GM12878 (cell line): ENCODE measurements around the gene SIX1. TPM values are rescaled to one million over a fixed set of nuclear protein-coding genes. Genes with fewer than 3 reads are reported as not detected.

Experiments used
- ATAC-seq: fragments of 200-7000 bp; cut with Tn5 transposase; 3 replicates; pipeline ENCODE4 v1.9.1; 2020; ENCODE audit warnings: mild to moderate bottlenecking, moderate library complexity
- BruUV-seq: library from RNA; stranded (reverse); fragments of 400-500 nt; replicated peaks from 2 replicates; lab custom pipeline; 2021; lab: Mats Ljungman, UMichigan
- CTCF ChIA-PET: fragments of 300-600 bp; sonication (Branson Sonifier 250); formaldehyde crosslinking; extraction: SDS; loops from one replicate; lab custom pipeline; 2021; ENCODE audit warnings: inconsistent platforms; lab: Yijun Ruan, JAX
- POLR2A ChIA-PET: fragments of 350-600 bp; formaldehyde crosslinking; extraction: SDS; loops from one replicate; lab custom pipeline; 2021; ENCODE audit warnings: inconsistent platforms; lab: Charles Lee
- RAD21 ChIA-PET: fragments of 300-600 bp; sonication (Branson Sonifier 250); formaldehyde crosslinking; loops from one replicate; lab custom pipeline; 2023; ENCODE audit warnings: antibody characterized with exemption; ENCODE audit not compliant: unreplicated experiment; lab: Charles Lee
- SMC1A ChIA-PET: fragments of 300-600 bp; sonication (Branson Sonifier 250); formaldehyde crosslinking; loops from one replicate; lab custom pipeline; 2023; ENCODE audit not compliant: unreplicated experiment, uncharacterized antibody; lab: Charles Lee
- DNase-seq: peaks from one replicate; pipeline ENCODE4 v3.0.0-alpha.2; 2011; ENCODE audit warnings: low read depth, low spot score
- FAIRE-seq: peaks from 3 replicates; lab custom pipeline; 2011; peaks lifted over from hg19 to GRCh38; lab: Jason Lieb, UNC
- H2AFZ ChIP-seq: 2 replicates; pipeline ENCODE4 v1.6.0; 2011; ENCODE audit warnings: low read depth, low read length, control low read depth; ENCODE audit not compliant: control insufficient read depth
- H3K27ac ChIP-seq: 2 replicates; pipeline ENCODE4 v1.5.1; 2011; ENCODE audit warnings: control low read depth; ENCODE audit not compliant: control insufficient read depth, insufficient read depth
- H3K27me3 ChIP-seq, 2 experiments: replicated peaks in 1 of 2; 2 replicates each; pipeline versions ENCODE4 v1.6.0 to v1.6.1; 2011; ENCODE audit warnings: low read length in 1 of 2; ENCODE audit not compliant: control insufficient read depth in 2 of 2, insufficient read depth in 2 of 2
- H3K36me3 ChIP-seq, 2 experiments: 2 replicates each; pipeline ENCODE4 v1.5.1; 2011; ENCODE audit warnings: low read length in 1 of 2; ENCODE audit not compliant: control insufficient read depth in 2 of 2, insufficient read depth in 2 of 2
- H3K4me1 ChIP-seq: 2 replicates; pipeline ENCODE4 v1.6.1; 2011; ENCODE audit warnings: mild to moderate bottlenecking, low read length, moderate library complexity, mixed read lengths; ENCODE audit not compliant: control insufficient read depth, insufficient read depth
- H3K4me2 ChIP-seq: 2 replicates; pipeline ENCODE4 v1.6.0; 2011; ENCODE audit warnings: control low read depth; ENCODE audit not compliant: control insufficient read depth, insufficient read depth
- H3K4me3 ChIP-seq: fragments of 200-600 bp; sonication (generic); 2 replicates; pipeline ENCODE4 v1.5.1; 2016
- H3K79me2 ChIP-seq: 2 replicates; pipeline ENCODE4 v1.6.0; 2011; ENCODE audit warnings: low read length; ENCODE audit not compliant: control insufficient read depth, insufficient read depth
- H3K9ac ChIP-seq: 2 replicates; pipeline ENCODE4 v1.8.0; 2011; ENCODE audit warnings: low read length, control low read depth, mixed read lengths; ENCODE audit not compliant: control insufficient read depth, insufficient read depth
- H3K9me3 ChIP-seq: replicated peaks from 3 replicates; pipeline ENCODE4 v1.5.1; 2011; ENCODE audit warnings: mild to moderate bottlenecking, low read length; ENCODE audit not compliant: control insufficient read depth, insufficient read depth
- H4K20me1 ChIP-seq: 2 replicates; pipeline ENCODE4 v1.6.0; 2011; ENCODE audit not compliant: control insufficient read depth, insufficient read depth
- BCL3 ChIP-seq: IDR thresholded peaks from 2 replicates; pipeline ENCODE4 v1.6.1; 2011; ENCODE audit warnings: borderline replicate concordance, low read depth, mild to moderate bottlenecking, moderate library complexity, low read length; ENCODE audit not compliant: insufficient read depth, poor library complexity, severe bottlenecking
- CHD2 ChIP-seq: IDR thresholded peaks from 2 replicates; pipeline ENCODE4 v1.6.1; 2011; ENCODE audit warnings: low read depth, low read length, improper control_type of control experiment, borderline replicate concordance
- GATAD2B ChIP-seq: fragments of 450-650 bp; conservative IDR thresholded peaks from 2 replicates; pipeline ENCODE4 v1.6.1; 2017; ENCODE audit warnings: low read depth, mild to moderate bottlenecking, moderate library complexity
- JUNB ChIP-seq: IDR thresholded peaks from 2 replicates; pipeline ENCODE4 v1.6.1; 2016; ENCODE audit warnings: antibody characterized with exemption, mild to moderate bottlenecking
- KDM1A ChIP-seq: fragments of 200-600 bp; sonication (generic); IDR thresholded peaks from 2 replicates; pipeline ENCODE4 v1.6.1; 2016; ENCODE audit warnings: borderline replicate concordance
- MYB ChIP-seq: fragments of 150-350 bp; IDR thresholded peaks from 2 replicates; pipeline ENCODE4 v1.6.1; 2014; ENCODE audit warnings: mild to moderate bottlenecking, low read depth, low read length, borderline replicate concordance
- NFYA ChIP-seq: IDR thresholded peaks from 2 replicates; pipeline ENCODE4 v1.6.1; 2011; ENCODE audit warnings: low read depth, mild to moderate bottlenecking, low read length, improper control_type of control experiment, borderline replicate concordance
- POLR2A ChIP-seq: IDR thresholded peaks from 2 replicates; pipeline ENCODE4 v1.6.1; 2011; ENCODE audit warnings: low read depth, mild to moderate bottlenecking, low read length
- RBBP5 ChIP-seq: fragments of 200-600 bp; sonication (generic); conservative IDR thresholded peaks from 2 replicates; pipeline ENCODE4 v1.6.1; 2016
- RCOR1 ChIP-seq: conservative IDR thresholded peaks from 2 replicates; pipeline ENCODE4 v1.6.1; 2012; ENCODE audit warnings: low read depth, low read length, improper control_type of control experiment
- SMARCA5 ChIP-seq: fragments of 450-650 bp; IDR thresholded peaks from 2 replicates; pipeline ENCODE4 v1.6.1; 2017; ENCODE audit warnings: mild to moderate bottlenecking
- SRF ChIP-seq, 2 experiments: IDR thresholded peaks; 2 replicates each; pipeline ENCODE4 v1.6.1; 2011; ENCODE audit warnings: low read depth in 2 of 2, low read length in 2 of 2, mild to moderate bottlenecking in 1 of 2, moderate library complexity in 1 of 2
- SUZ12 ChIP-seq: fragments of 200-600 bp; sonication (generic); IDR thresholded peaks from one replicate; pipeline ENCODE4 v1.6.1; 2018; ENCODE audit warnings: antibody characterized with exemption, mild to moderate bottlenecking; ENCODE audit not compliant: unreplicated experiment
- TCF7 ChIP-seq: IDR thresholded peaks from 2 replicates; pipeline ENCODE4 v1.6.1; 2014; ENCODE audit warnings: antibody characterized with exemption, borderline replicate concordance
- WRNIP1 ChIP-seq: IDR thresholded peaks from 2 replicates; pipeline ENCODE4 v1.6.1; 2011; ENCODE audit warnings: low read depth, low read length, improper control_type of control experiment, borderline replicate concordance
- ZNF274 ChIP-seq: IDR thresholded peaks from one replicate; pipeline ENCODE4 v1.8.0; 2011; ENCODE audit not compliant: insufficient read length, insufficient read depth
- WGBS: methylation state at CpG from one replicate; pipeline ENCODE4 v1.1.6; 2016; ENCODE audit warnings: low lambda C conversion rate; ENCODE audit not compliant: insufficient replicate concordance, insufficient coverage; ENCODE audit errors: missing lambda C conversion rate; 5-methylcytosine and 5-hydroxymethylcytosine counted together
- in situ Hi-C: fragments of 300-500 bp; cut with MboI; formaldehyde crosslinking; loops from 9 replicates; pipeline ENCODE4 v1.14.3; 2018; ENCODE audit warnings: mixed read lengths
- intact Hi-C: fragments of 100-400 bp; cut with micrococcal nuclease; formaldehyde crosslinking; loops from one replicate; pipeline ENCODE4 v1.14.2; 2022; ENCODE audit not compliant: unreplicated experiment
- polyA plus RNA-seq, 11 experiments: library from polyadenylated mRNA; depleted of rRNA in 4 of 11; unstranded in 6 of 11; stranded (reverse) in 5 of 11; fragments of >200 nt; fragmentation: Nextera tagmentation in 4 of 11; fragmentation: Illumina TruSeq in 1 of 11; extraction: Ambion mirVana in 4 of 11; extraction: Trizol in 1 of 11; gene quantifications; 1 replicate in 1 of 11; 2 replicates in 10 of 11; pipeline versions ENCODE4 v1.2.1 to v1.2.3, GENCODE V29; 2011 to 2016; ENCODE audit warnings: inconsistent platforms in 2 of 11, missing spikeins in 2 of 11, low read depth in 1 of 11
- total RNA-seq, 4 experiments: library from RNA; depleted of rRNA in 3 of 4; stranded (reverse); fragments of >200 nt in 3 of 4; fragmentation: Illumina TruSeq in 1 of 4; extraction: Trizol in 1 of 4; gene quantifications; 2 replicates each; pipeline versions ENCODE4 v1.2.1 to v1.2.3, GENCODE V29; 2013 to 2021

Gene SIX1
- total and polyA plus RNA-seq, 10 of the 15 experiments (the other 5 are each of a cell fraction or from before 2014, with no cell fraction given) = 0.03 to 0.06 (median 0.05) TPM; not detected in 5

DNA sequence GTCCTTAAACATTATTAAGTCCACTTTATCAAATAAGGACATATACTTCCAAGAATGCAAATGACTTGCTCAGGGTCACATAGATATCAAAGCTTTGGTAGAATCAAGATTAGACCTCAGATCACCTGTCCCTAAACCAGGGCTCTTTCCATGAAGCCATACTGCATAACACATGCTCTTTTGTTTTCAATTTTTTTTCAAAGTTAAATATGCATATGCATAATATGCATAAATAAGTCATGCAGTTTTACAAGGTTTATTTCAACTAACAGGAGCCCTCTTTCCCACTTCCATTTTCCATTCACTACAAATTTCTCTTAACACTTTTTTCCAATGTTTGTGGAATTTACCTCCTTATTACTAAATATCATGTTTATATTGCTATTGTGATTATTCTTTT lies 53.1 kb downstream of the SIX1 start:
- Histone ChIP-seq H3K27me3 (no peaks in the 10 kb centered on the region), H3K9me3 (no peaks in the 10 kb centered on the region), H3K79me2 (no peaks in the 10 kb centered on the region), H3K9ac (no peak overlapping the region), H3K4me2 (no peak overlapping the region), H3K27ac (no peak overlapping the region), H3K4me1 (no peaks in the 10 kb centered on the region), H3K4me3 (no peak overlapping the region), H2AFZ (no peak overlapping the region), H4K20me1 (no peaks in the 10 kb centered on the region), H3K36me3 (no peaks in the 10 kb centered on the region)
- in situ Hi-C loops = no loop called here
- SMC1A ChIA-PET = no interaction called here
- POLR2A ChIA-PET = no interaction called here
- DNase-seq (no peak), ATAC-seq (no peak), FAIRE-seq (no peak)
- TF ChIP-seq SUZ12 = no peak
- intact Hi-C loops = no loop called here
- CTCF ChIA-PET = no interaction called here
- RAD21 ChIA-PET = no interaction called here
- no TSS peak for BruUV-seq

DNA sequence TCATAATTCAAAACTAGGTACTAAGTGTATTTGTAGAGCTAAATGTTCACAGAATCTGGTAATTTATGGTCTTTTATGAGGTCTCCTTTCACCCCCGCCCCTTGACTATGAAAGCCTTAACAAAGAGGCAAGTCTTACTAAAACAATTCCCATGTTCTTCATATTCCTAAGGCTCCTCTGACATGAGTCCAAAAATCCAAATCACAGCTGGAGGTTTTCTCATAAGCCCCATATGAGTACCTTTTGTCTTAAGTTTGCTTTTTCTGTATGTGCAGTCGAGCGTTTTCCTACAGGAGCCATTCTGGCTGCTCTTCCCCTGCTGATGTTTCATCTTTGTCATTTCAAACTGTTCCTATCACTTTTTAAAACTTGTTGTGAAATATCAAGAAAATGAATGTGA lies 55.2 kb downstream of the SIX1 start:
- in situ Hi-C loops = no loop called here
- TF ChIP-seq SMARCA5 (no peak), BCL3 (no peak), RCOR1 (no peak), KDM1A (no peak), GATAD2B (no peak), CHD2 (no peak), SRF (IDR thresholded peaks at IDR 0.05; ENCODE audit: low read depth in 2 of 2, low read length in 2 of 2) (no peak), JUNB (no peak), TCF7 (no peak), RBBP5 (no peak), MYB (no peak), ZNF274 (no peak), NFYA (no peak), WRNIP1 (no peak), POLR2A (no peak)

More for the DNA sequence above, 55.2 kb downstream of the SIX1 start:
- no peaks in the 10 kb centered on the region for H3K4me1 ChIP-seq
- intact Hi-C loops = no loop called here
- no peak overlapping the region for H3K4me3 ChIP-seq
- no TSS peak for BruUV-seq
- FAIRE-seq (no peak), DNase-seq (no peak), ATAC-seq (no peak)
- ChIA-PET POLR2A (no interaction called here), RAD21 (no interaction called here), CTCF (no interaction called here), SMC1A (no interaction called here)
- no peak overlapping the region for H3K9ac ChIP-seq
- H2AFZ ChIP-seq = no peak overlapping the region
- no peak overlapping the region for H3K4me2 ChIP-seq
- H4K20me1 ChIP-seq = no peaks in the 10 kb centered on the region
- H3K79me2 ChIP-seq = no peaks in the 10 kb centered on the region
- no peak overlapping the region for H3K27ac ChIP-seq
- no peaks in the 10 kb centered on the region for H3K36me3 ChIP-seq
- 91% methylated on average over 3 of the region's 3 CpGs for WGBS
- H3K9me3 ChIP-seq = no peaks in the 10 kb centered on the region
- no peaks in the 10 kb centered on the region for H3K27me3 ChIP-seq
